Chondrocyte (in vitro differentiated cells): ENCODE results near the gene SLC35F2. TPM values are rescaled to one million over a fixed set of nuclear protein-coding genes. Genes with fewer than 3 reads are reported as not detected.
A peak's percentile ranks its signal among the peaks of the same experiment; 100 is the strongest.

Source experiments
- DNase-seq: peaks from one replicate; pipeline ENCODE4 v3.0.0; 2021; ENCODE audit warnings: mixed read lengths, low spot score
- H3K27ac Mint-ChIP-seq: one replicate; pipeline ENCODE4 v1.8.0; 2021; ENCODE audit warnings: mild to moderate bottlenecking, moderate library complexity, mixed read lengths; ENCODE audit not compliant: unreplicated experiment
- H3K27me3 Mint-ChIP-seq: 2 replicates; pipeline ENCODE4 v1.8.0; 2021; ENCODE audit warnings: low read depth, mixed read lengths
- H3K36me3 Mint-ChIP-seq: 2 replicates; pipeline ENCODE4 v1.8.0; 2021; ENCODE audit warnings: low read depth, mixed read lengths
- H3K4me1 Mint-ChIP-seq: 2 replicates; pipeline ENCODE4 v1.8.0; 2021; ENCODE audit warnings: low read depth, mild to moderate bottlenecking, mixed read lengths
- H3K4me3 Mint-ChIP-seq: one replicate; pipeline ENCODE4 v1.8.0; 2021; ENCODE audit warnings: mild to moderate bottlenecking, moderate library complexity, mixed read lengths; ENCODE audit not compliant: unreplicated experiment
- H3K9me3 Mint-ChIP-seq: 2 replicates; pipeline ENCODE4 v1.8.0; 2021; ENCODE audit warnings: low read depth, mixed read lengths
- total RNA-seq: library from RNA; stranded (reverse); gene quantifications from 3 replicates; pipeline ENCODE4 v1.2.1, GENCODE V29; 2021
- TF ChIP-seq, protein P1 (sequence below): fragments of 200-600 bp; sonication (generic); IDR thresholded peaks from 2 replicates; pipeline ENCODE4 v1.5.0; 2021; ENCODE audit warnings: antibody characterized with exemption, mild to moderate bottlenecking, moderate library complexity

SLC35F2 gene
- total RNA-seq, 1 donor from 2014 or later, result 5.6 TPM

DNA sequence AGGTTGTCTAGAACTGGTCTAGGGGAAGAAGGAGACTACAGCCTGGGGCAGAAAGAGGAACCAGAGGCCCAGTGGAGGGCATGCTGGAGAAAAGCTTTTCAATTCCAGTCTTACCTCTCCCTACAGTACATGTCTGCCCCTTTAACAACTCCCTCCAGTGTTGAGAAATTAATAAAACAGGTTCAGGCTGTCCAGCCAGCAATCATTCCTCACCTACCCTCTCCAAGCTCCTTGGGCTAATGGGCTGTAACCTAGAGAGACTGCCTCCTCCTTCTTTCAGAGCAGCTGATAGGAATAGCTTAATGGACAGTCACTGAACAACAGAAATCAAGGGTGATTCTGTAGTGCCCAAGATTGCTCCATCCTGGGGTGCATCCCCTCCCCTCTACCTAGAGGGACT, 8.8 kb downstream of the SLC35F2 start:
- TF ChIP-seq, protein P1, sequence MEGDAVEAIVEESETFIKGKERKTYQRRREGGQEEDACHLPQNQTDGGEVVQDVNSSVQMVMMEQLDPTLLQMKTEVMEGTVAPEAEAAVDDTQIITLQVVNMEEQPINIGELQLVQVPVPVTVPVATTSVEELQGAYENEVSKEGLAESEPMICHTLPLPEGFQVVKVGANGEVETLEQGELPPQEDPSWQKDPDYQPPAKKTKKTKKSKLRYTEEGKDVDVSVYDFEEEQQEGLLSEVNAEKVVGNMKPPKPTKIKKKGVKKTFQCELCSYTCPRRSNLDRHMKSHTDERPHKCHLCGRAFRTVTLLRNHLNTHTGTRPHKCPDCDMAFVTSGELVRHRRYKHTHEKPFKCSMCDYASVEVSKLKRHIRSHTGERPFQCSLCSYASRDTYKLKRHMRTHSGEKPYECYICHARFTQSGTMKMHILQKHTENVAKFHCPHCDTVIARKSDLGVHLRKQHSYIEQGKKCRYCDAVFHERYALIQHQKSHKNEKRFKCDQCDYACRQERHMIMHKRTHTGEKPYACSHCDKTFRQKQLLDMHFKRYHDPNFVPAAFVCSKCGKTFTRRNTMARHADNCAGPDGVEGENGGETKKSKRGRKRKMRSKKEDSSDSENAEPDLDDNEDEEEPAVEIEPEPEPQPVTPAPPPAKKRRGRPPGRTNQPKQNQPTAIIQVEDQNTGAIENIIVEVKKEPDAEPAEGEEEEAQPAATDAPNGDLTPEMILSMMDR, result no peak
- DNase-seq, result no peak
- no peaks in the 10 kb centered on the region for H3K27me3 Mint-ChIP-seq
- no peak overlapping the region for H3K27ac Mint-ChIP-seq
- H3K9me3 Mint-ChIP-seq, result no peaks in the 10 kb centered on the region
- H3K36me3 Mint-ChIP-seq, result no peaks in the 10 kb centered on the region
- H3K4me3 Mint-ChIP-seq, result no peak overlapping the region
- no peaks in the 10 kb centered on the region for H3K4me1 Mint-ChIP-seq

DNA sequence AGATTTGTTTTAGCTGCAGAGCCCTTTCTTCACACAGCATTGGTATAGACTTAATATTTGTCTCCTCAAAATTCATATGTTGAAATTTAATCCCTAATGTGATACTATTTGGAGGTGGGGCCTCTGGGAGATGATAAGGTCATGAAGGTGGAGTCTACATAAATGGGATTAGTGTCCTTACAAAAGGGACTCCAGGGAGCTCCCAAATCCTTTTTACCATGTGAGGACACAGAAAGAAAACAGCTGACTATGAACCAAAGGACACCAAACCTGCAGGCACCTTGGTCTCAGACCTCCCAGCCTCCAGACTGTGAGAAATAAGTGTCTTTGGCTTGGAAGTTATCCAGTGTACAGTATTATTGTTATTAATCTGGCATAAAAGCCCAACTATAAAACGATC, 10.2 kb downstream of the SLC35F2 start:
- H3K4me1 Mint-ChIP-seq, result no peaks in the 10 kb centered on the region
- H3K36me3 Mint-ChIP-seq, result no peaks in the 10 kb centered on the region
- no peaks in the 10 kb centered on the region for H3K9me3 Mint-ChIP-seq
- no peak overlapping the region for H3K4me3 Mint-ChIP-seq
- TF ChIP-seq, protein P1, result no peak
- no peak for DNase-seq
- H3K27ac Mint-ChIP-seq, result peak overlapping the region; percentile 22
- no peaks in the 10 kb centered on the region for H3K27me3 Mint-ChIP-seq

- H3K27me3 Mint-ChIP-seq, result no peaks in the 10 kb centered on the region
- no peaks in the 10 kb centered on the region for H3K9me3 Mint-ChIP-seq
- TF ChIP-seq, protein P1, result no peak
- no peaks in the 10 kb centered on the region for H3K36me3 Mint-ChIP-seq
- no peak overlapping the region for H3K4me3 Mint-ChIP-seq
- H3K4me1 Mint-ChIP-seq, result peaks cover 6% of the 10 kb centered on the region
- H3K27ac Mint-ChIP-seq, result no peak overlapping the region
- no peak for DNase-seq
Observed at GRCh38 chr11:107847184-107847583, 11.4 kb downstream of the SLC35F2 start.

DNA sequence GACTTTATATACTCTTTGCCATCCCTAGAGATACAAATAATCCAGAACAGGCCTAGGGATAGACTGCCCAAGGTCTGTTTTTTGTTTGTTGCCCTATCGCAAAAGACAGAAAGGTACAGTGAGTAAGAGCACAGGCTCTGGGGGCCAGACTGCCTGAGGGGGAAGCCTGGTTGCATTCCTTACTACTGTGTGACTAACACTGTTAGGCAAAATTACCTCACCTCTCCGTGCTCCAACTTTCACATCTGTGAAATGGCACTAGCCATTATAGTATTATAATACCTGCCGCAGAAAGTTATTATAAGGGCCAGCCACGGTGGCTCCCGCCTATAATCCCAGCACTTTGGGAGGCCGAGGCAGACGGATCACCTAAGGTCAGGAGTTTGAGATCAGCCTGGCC, 14.5 kb downstream of the SLC35F2 start:
- H3K9me3 Mint-ChIP-seq, result no peaks in the 10 kb centered on the region
- no peaks in the 10 kb centered on the region for H3K36me3 Mint-ChIP-seq
- H3K4me1 Mint-ChIP-seq, result peaks cover 30% of the 10 kb centered on the region
- no peak for DNase-seq
- H3K4me3 Mint-ChIP-seq, result no peak overlapping the region
- H3K27ac Mint-ChIP-seq, result no peak overlapping the region
- no peaks in the 10 kb centered on the region for H3K27me3 Mint-ChIP-seq
- TF ChIP-seq, protein P1, result no peak

- Mint-ChIP-seq H3K9me3 (no peaks in the 10 kb centered on the region), H3K36me3 (no peaks in the 10 kb centered on the region), H3K27me3 (no peaks in the 10 kb centered on the region), H3K4me1 (peaks cover 30% of the 10 kb centered on the region), H3K27ac (no peak overlapping the region), H3K4me3 (no peak overlapping the region)
- TF ChIP-seq, protein P1, result no peak
- DNase-seq, result no peak
Observed at GRCh38 chr11:107842412-107843100, 16.0 kb downstream of the SLC35F2 start.
